ENCODE measurements around the gene KCNE2. TPM values are rescaled to one million over a fixed set of nuclear protein-coding genes. Genes with fewer than 3 reads are reported as not detected.

Gene KCNE2
- not detected in 2 replicates for total RNA-seq

DNA sequence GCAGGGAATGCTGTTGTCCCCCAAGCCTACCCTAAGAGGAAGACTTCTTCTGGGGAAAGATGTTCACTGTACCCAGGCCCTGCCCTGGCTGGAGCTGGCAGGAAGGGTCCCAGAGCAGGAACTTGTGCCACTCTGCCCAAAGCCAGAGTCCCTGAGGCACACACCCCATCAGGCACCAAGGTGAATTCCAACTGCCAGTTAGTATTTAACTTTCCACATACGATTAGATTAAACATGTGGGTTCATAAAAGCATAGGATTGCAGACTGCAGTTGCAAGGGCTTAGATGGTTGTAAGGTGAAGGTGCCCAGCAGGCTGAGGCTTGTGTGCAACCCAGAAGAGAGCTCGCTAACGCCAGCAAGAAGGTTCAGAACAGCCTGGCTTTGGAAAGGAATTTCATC, at the start of gene KCNE2:
Gene KCNE2 (plus strand): TSS at position 274 of the 400 bp plus-strand sequence. CDS start 6,473 bp downstream, outside the sequence.

GRCh38 chr21:34374940-34375618, 11.3 kb downstream of the KCNE2 start, which contains the start of gene SMIM11:
TSS of gene SMIM11 (plus strand) at chr21:34375507. CDS start at chr21:34379505, 3,998 bp downstream.

Other genes starting within 250 kb of the KCNE2 start
- 4.5 and 9.9 TPM in 2 replicates for gene SMIM11, start 11.5 kb downstream of the KCNE2 start, total RNA-seq
- not detected in 2 replicates for gene SMIM34, start 59.9 kb downstream of the KCNE2 start, total RNA-seq
- 0.12 TPM in 1 of 2 replicates, not detected in the other for gene KCNE1, start 148.2 kb downstream of the KCNE2 start, total RNA-seq